IMR-90 (cell line): ENCODE measurements around the gene ATP4A. TPM values are rescaled to one million over a fixed set of nuclear protein-coding genes. Genes with fewer than 3 reads are reported as not detected.

Source experiments
- ATAC-seq: fragments of 200-7000 bp; cut with Tn5 transposase; 2 replicates; pipeline ENCODE4 v1.9.1; 2020; ENCODE audit warnings: low read depth, mild to moderate bottlenecking, moderate library complexity
- BruUV-seq: library from RNA; stranded (reverse); fragments of 400-500 nt; replicated peaks from 2 replicates; lab custom pipeline; 2021; lab: Mats Ljungman, UMichigan
- CTCF ChIA-PET: fragments of 300-600 bp; formaldehyde crosslinking; extraction: SDS; loops from one replicate; lab custom pipeline; 2021; ENCODE audit warnings: antibody characterized with exemption; lab: Yijun Ruan, JAX
- POLR2A ChIA-PET: fragments of 300-600 bp; sonication (Branson Sonifier 250); formaldehyde crosslinking; loops from one replicate; lab custom pipeline; 2022; ENCODE audit warnings: antibody characterized with exemption; ENCODE audit not compliant: unreplicated experiment; lab: Charles Lee
- DNase-seq: peaks from one replicate; pipeline ENCODE4 v3.0.0; 2013
- H2AFZ ChIP-seq: replicated peaks from 2 replicates; pipeline ENCODE3; 2013; ENCODE audit warnings: low read length, mild to moderate bottlenecking; ENCODE audit not compliant: poor library complexity
- H2AK5ac ChIP-seq: 2 replicates; pipeline ENCODE4 v1.6.1; 2013; ENCODE audit warnings: low read depth, low read length, inconsistent platforms
- H2AK9ac ChIP-seq: replicated peaks from 2 replicates; pipeline ENCODE3; 2013; ENCODE audit warnings: mild to moderate bottlenecking, low read depth, low read length, moderate library complexity; ENCODE audit not compliant: poor library complexity
- H2BK120ac ChIP-seq: 2 replicates; pipeline ENCODE4 v1.6.1; 2013; ENCODE audit warnings: low read depth, low read length, inconsistent platforms
- H2BK15ac ChIP-seq: 3 replicates; pipeline ENCODE4 v1.6.1; 2013; ENCODE audit warnings: low read depth, low read length, inconsistent platforms
- H2BK20ac ChIP-seq: 2 replicates; pipeline ENCODE4 v1.6.1; 2013; ENCODE audit warnings: low read depth, mild to moderate bottlenecking, inconsistent platforms, low read length, moderate library complexity
- H2BK5ac ChIP-seq: 2 replicates; pipeline ENCODE4 v1.6.1; 2013; ENCODE audit warnings: mild to moderate bottlenecking, low read depth, low read length, inconsistent platforms; ENCODE audit not compliant: poor library complexity, severe bottlenecking
- H3K14ac ChIP-seq: replicated peaks from 2 replicates; pipeline ENCODE4 v1.6.1; 2013; ENCODE audit warnings: low read depth, low read length, inconsistent platforms
- H3K18ac ChIP-seq: 2 replicates; pipeline ENCODE4 v1.6.1; 2013; ENCODE audit warnings: low read depth, low read length, control low read depth
- H3K23ac ChIP-seq: 2 replicates; pipeline ENCODE4 v1.6.1; 2013; ENCODE audit warnings: low read depth, low read length, inconsistent platforms
- H3K27ac ChIP-seq: 2 replicates; pipeline ENCODE4 v1.5.1; 2013; ENCODE audit warnings: mild to moderate bottlenecking, control low read depth, low read length; ENCODE audit not compliant: insufficient read depth
- H3K27me3 ChIP-seq: 2 replicates; pipeline ENCODE4 v1.6.1; 2013; ENCODE audit warnings: low read length; ENCODE audit not compliant: control insufficient read depth, insufficient read depth
- H3K36me3 ChIP-seq: 2 replicates; pipeline ENCODE4 v1.6.1; 2013; ENCODE audit warnings: low read length, mixed read lengths; ENCODE audit not compliant: control insufficient read depth, insufficient read depth
- H3K4ac ChIP-seq: 2 replicates; pipeline ENCODE4 v1.6.1; 2013; ENCODE audit warnings: low read depth, low read length, inconsistent platforms
- H3K4me1 ChIP-seq: 2 replicates; pipeline ENCODE4 v1.6.1; 2013; ENCODE audit warnings: low read length, mixed read lengths; ENCODE audit not compliant: control insufficient read depth, insufficient read depth
- H3K4me2 ChIP-seq: 2 replicates; pipeline ENCODE4 v1.6.1; 2013; ENCODE audit warnings: low read depth, mild to moderate bottlenecking, control low read depth, low read length, moderate library complexity
- H3K4me3 ChIP-seq: 2 replicates; pipeline ENCODE4 v1.5.1; 2013; ENCODE audit warnings: low read depth, mild to moderate bottlenecking, control low read depth, low read length, moderate library complexity; ENCODE audit not compliant: insufficient read depth
- H3K56ac ChIP-seq: 2 replicates; pipeline ENCODE4 v1.6.1; 2013; ENCODE audit warnings: low read length, inconsistent platforms; ENCODE audit not compliant: insufficient read depth; ENCODE audit errors: extremely low read depth
- H3K79me1 ChIP-seq, 2 experiments: 2 replicates each; pipeline ENCODE4 v1.6.1; 2013; ENCODE audit warnings: low read length in 2 of 2, inconsistent platforms in 1 of 2, low read depth in 1 of 2
- H3K9ac ChIP-seq: 2 replicates; pipeline ENCODE4 v1.6.1; 2013; ENCODE audit warnings: low read depth, low read length, control low read depth
- H3K9me1 ChIP-seq: 2 replicates; pipeline ENCODE4 v1.6.1; 2013; ENCODE audit warnings: low read length, inconsistent platforms; ENCODE audit not compliant: insufficient read depth
- H3K9me3 ChIP-seq: 2 replicates; pipeline ENCODE4 v1.6.1; 2013; ENCODE audit warnings: low read length; ENCODE audit not compliant: control insufficient read depth, insufficient read depth
- H4K20me1 ChIP-seq: 2 replicates; pipeline ENCODE4 v1.6.1; 2013; ENCODE audit warnings: low read length, inconsistent platforms; ENCODE audit not compliant: insufficient read depth
- H4K5ac ChIP-seq: 2 replicates; pipeline ENCODE4 v1.6.1; 2013; ENCODE audit warnings: mild to moderate bottlenecking, low read depth, low read length, control low read depth
- H4K8ac ChIP-seq, 2 experiments: 2 replicates each; pipeline ENCODE4 v1.6.1; 2013; ENCODE audit warnings: low read depth in 2 of 2, low read length in 2 of 2, control low read depth in 1 of 2, inconsistent platforms in 1 of 2
- H4K91ac ChIP-seq: 2 replicates; pipeline ENCODE4 v1.6.1; 2013; ENCODE audit warnings: low read depth, low read length, inconsistent platforms; ENCODE audit not compliant: insufficient read depth
- MXI1 ChIP-seq: IDR thresholded peaks from 2 replicates; pipeline ENCODE4 v1.6.1; 2012; ENCODE audit warnings: low read depth, mild to moderate bottlenecking, low read length, moderate library complexity, borderline replicate concordance
- RCOR1 ChIP-seq: IDR thresholded peaks from 2 replicates; pipeline ENCODE4 v1.6.1; 2012; ENCODE audit warnings: mild to moderate bottlenecking, low read length, improper control_type of control experiment; ENCODE audit not compliant: insufficient replicate concordance
- WGBS, 2 experiments: methylation state at CpG; one replicate each; pipeline versions ENCODE4 v1.1.5 to v1.1.7; 2013; ENCODE audit warnings: missing lambda C conversion rate in 2 of 2; ENCODE audit not compliant: insufficient read length in 1 of 2; ENCODE audit errors: extremely low coverage in 2 of 2; 5-methylcytosine and 5-hydroxymethylcytosine counted together
- dilution Hi-C: fragments of 300-500 bp; cut with HindIII; formaldehyde crosslinking; loops from one replicate; pipeline ENCODE4 v1.14.3; 2018; ENCODE audit warnings: low sequenced_read_pairs; ENCODE audit not compliant: unreplicated experiment
- in situ Hi-C: fragments of 300-500 bp; cut with MboI; formaldehyde crosslinking; loops from 3 replicates; pipeline ENCODE4 v1.14.3; 2019; ENCODE audit warnings: low sequenced_read_pairs, inconsistent platforms, mixed read lengths
- intact Hi-C: fragments of 100-400 bp; cut with micrococcal nuclease; formaldehyde crosslinking; loops from 2 replicates; pipeline ENCODE4 v1.10.0; 2022
- polyA plus RNA-seq, 3 experiments: library from polyadenylated mRNA; depleted of rRNA; stranded (reverse); fragments of >200 nt; gene quantifications; 2 replicates each; pipeline ENCODE4 v1.2.3, GENCODE V29; 2012; ENCODE audit warnings: low replicate concordance in 1 of 3
- total RNA-seq: library from RNA; depleted of rRNA; stranded (reverse); fragments of >200 nt; gene quantifications from 2 replicates; pipeline ENCODE4 v1.2.3, GENCODE V29; 2012

ATP4A gene
- total and polyA plus RNA-seq, 2 of the 4 experiments (the other 2 are of a cell fraction), result not detected

DNA sequence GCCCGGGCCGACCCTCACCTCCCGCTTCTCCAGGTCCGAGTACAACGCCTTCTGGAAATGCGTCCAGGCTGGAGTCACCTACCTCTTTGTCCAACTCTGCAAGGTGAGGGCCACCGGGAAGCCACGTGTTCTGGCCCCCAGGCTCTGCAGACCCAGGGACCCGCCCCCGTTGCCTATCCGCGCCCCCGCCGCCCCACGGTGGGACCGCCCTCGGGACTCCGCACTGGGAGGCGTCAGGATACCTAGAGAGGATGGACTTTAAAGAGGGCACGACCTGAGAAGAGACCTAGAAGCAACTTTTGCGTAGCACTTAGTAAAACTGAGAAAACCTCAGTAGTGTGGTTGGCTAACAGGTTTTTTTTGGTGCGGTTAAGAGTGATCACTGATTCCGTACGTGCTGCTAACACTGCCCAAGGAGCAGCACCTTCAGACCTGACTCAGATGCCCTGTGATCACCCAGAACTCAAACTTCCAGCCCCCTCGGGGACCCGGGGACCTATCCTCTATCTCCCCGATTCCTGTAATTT lies 17.5 kb downstream of the ATP4A start:
- Histone ChIP-seq H3K4me3 (peak overlapping the region; percentile 91), H3K9ac (peak overlapping the region; percentile 79), H3K36me3 (peaks cover 6% of the 10 kb centered on the region; the same call in 1 of the 2 replicates), H2BK15ac (no peak overlapping the region), H3K18ac (no peak overlapping the region), H4K20me1 (0 out of 2 replicates have a peak, but pooled peaks cover 7% of the 10 kb centered on the region), H2BK5ac (peak overlapping the region; percentile 44), H3K27me3 (no peaks in the 10 kb centered on the region), H3K4ac (peak overlapping the region; percentile 86), H3K4me1 (peaks cover 8% of the 10 kb centered on the region), H3K4me2 (peak overlapping the region; percentile 75), H3K27ac (peak overlapping the region; percentile 74), H3K79me1 (peaks cover 31 to 49% of the 10 kb centered on the region in 2 experiments), H4K8ac (peak overlapping the region; percentile 73 to 97; a peak in 2 of 4 replicates), H4K5ac (peak overlapping the region; percentile 57), H2AFZ (peak overlapping the region; percentile 99), H2BK120ac (peak overlapping the region; percentile 31; the same call in 1 of the 2 replicates), H3K14ac (peak overlapping the region; percentile 78; the same call in 1 of the 2 replicates), H2AK9ac (peak overlapping the region; percentile 95), H3K9me1 (peaks cover 9% of the 10 kb centered on the region; the same call in 1 of the 2 replicates), H2AK5ac (peak overlapping the region; percentile 71; the same call in 1 of the 2 replicates), H3K9me3 (no peaks in the 10 kb centered on the region), H2BK20ac (no peak overlapping the region), H3K56ac (peak overlapping the region; percentile 46; the same call in 1 of the 2 replicates), H4K91ac (peak overlapping the region; percentile 72), H3K23ac (peak overlapping the region; percentile 71; the same call in 1 of the 2 replicates)
- no peak for TF ChIP-seq RCOR1
- peak; percentile 55 for TF ChIP-seq MXI1
- intact Hi-C loops, result loop anchor here (1.0 to 5.0 kb wide), 4 partner anchors 35 to 194 kb away; partner anchors contain the start of genes RBM42 and ZBTB32
- no TSS peak for BruUV-seq
- DNase-seq (no peak), ATAC-seq (peak; percentile 57)
- ChIA-PET CTCF (no interaction called here), POLR2A (no interaction called here)
- dilution Hi-C loops, result no loop called here
- in situ Hi-C loops, result loop anchor here (5.0 kb wide), 1 partner anchor 171 kb away; the partner anchor contains the start of gene KMT2B
- WGBS, 2 experiments, result 9% methylated on average over 13 of the region's 27 CpGs; no CpG with 5 or more reads in 1 of the 2 experiments
